Endothelial cell of umbilical vein (primary cell): ENCODE results near the gene NDST3. TPM values are rescaled to one million over a fixed set of nuclear protein-coding genes. Genes with fewer than 3 reads are reported as not detected.

Experiments
- BruUV-seq: library from RNA; stranded (reverse); fragments of 400-500 nt; replicated peaks from 2 replicates; lab custom pipeline; 2021; lab: Mats Ljungman, UMichigan
- CTCF ChIA-PET: fragments of 300-600, 350-600 bp; sonication (Branson Sonifier 250); formaldehyde crosslinking; loops from one replicate; lab custom pipeline; 2021; ENCODE audit warnings: antibody characterized with exemption, inconsistent platforms; lab: Charles Lee
- POLR2A ChIA-PET: fragments of 300-600, 350-600 bp; sonication (Branson Sonifier 250); formaldehyde crosslinking; loops from one replicate; lab custom pipeline; 2021; ENCODE audit warnings: antibody characterized with exemption, inconsistent platforms; lab: Charles Lee
- DNase-seq: peaks from one replicate; pipeline ENCODE4 v3.0.0-alpha.2; 2011; ENCODE audit warnings: low read depth, low spot score
- FAIRE-seq: peaks from 2 replicates; lab custom pipeline; 2011; peaks lifted over from hg19 to GRCh38; lab: Jason Lieb, UNC
- H2AFZ ChIP-seq: 2 replicates; pipeline ENCODE4 v1.6.0; 2012; ENCODE audit warnings: low read depth, low read length, control low read depth, inconsistent platforms
- H3K27ac ChIP-seq: 2 replicates; pipeline ENCODE4 v1.5.1; 2011; ENCODE audit warnings: low read depth, mild to moderate bottlenecking, control low read depth, low read length, moderate library complexity; ENCODE audit not compliant: insufficient read depth
- H3K27me3 ChIP-seq, 2 experiments: 2 replicates each; pipeline versions ENCODE4 v1.6.0 to v1.6.1; 2011; ENCODE audit warnings: low read length in 2 of 2, mixed read lengths in 1 of 2; ENCODE audit not compliant: control insufficient read depth in 2 of 2, insufficient read depth in 2 of 2
- H3K36me3 ChIP-seq, 2 experiments: 2 replicates in 1 of 2; 3 replicates in 1 of 2; pipeline ENCODE4 v1.5.1; 2011; ENCODE audit warnings: low read length in 2 of 2, mild to moderate bottlenecking in 1 of 2, moderate library complexity in 1 of 2; ENCODE audit not compliant: control insufficient read depth in 2 of 2, insufficient read depth in 2 of 2; ENCODE audit errors: extremely low read depth in 1 of 2
- H3K4me1 ChIP-seq: 3 replicates; pipeline ENCODE4 v1.5.1; 2011; ENCODE audit warnings: mild to moderate bottlenecking, low read length; ENCODE audit not compliant: control insufficient read depth, insufficient read depth; ENCODE audit errors: extremely low read depth
- H3K4me2 ChIP-seq: 2 replicates; pipeline ENCODE4 v1.6.1; 2011; ENCODE audit warnings: low read length, control low read depth, mixed read lengths; ENCODE audit not compliant: insufficient read depth
- H3K4me3 ChIP-seq, 3 experiments: fragments of 200-600 bp in 1 of 3; sonication (generic), shearing (Covaris generic) in 1 of 3; replicated peaks in 1 of 3; 2 replicates each; pipeline ENCODE4 v1.5.1; 2011 to 2016; ENCODE audit warnings: control low read depth in 3 of 3, low read length in 3 of 3, mild to moderate bottlenecking in 2 of 3, inconsistent platforms in 1 of 3, low read depth in 1 of 3, moderate library complexity in 1 of 3; ENCODE audit not compliant: insufficient read depth in 1 of 3
- H3K79me2 ChIP-seq: 2 replicates; pipeline ENCODE4 v1.6.0; 2012; ENCODE audit warnings: low read length, inconsistent platforms; ENCODE audit not compliant: control insufficient read depth, insufficient read depth
- H3K9ac ChIP-seq: replicated peaks from 2 replicates; pipeline ENCODE3; 2011; ENCODE audit warnings: low read length, control low read depth; ENCODE audit not compliant: insufficient read depth; ENCODE audit errors: extremely low read depth
- H3K9me1 ChIP-seq: replicated peaks from 3 replicates; pipeline ENCODE4 v1.6.0; 2011; ENCODE audit warnings: mild to moderate bottlenecking, low read length; ENCODE audit not compliant: control insufficient read depth, insufficient read depth; ENCODE audit errors: extremely low read depth
- H3K9me3 ChIP-seq: replicated peaks from 2 replicates; pipeline ENCODE4 v1.5.1; 2012; ENCODE audit warnings: low read length, inconsistent platforms; ENCODE audit not compliant: control insufficient read depth, insufficient read depth
- H4K20me1 ChIP-seq: replicated peaks from 2 replicates; pipeline ENCODE3; 2011; ENCODE audit warnings: mild to moderate bottlenecking, low read length; ENCODE audit not compliant: control insufficient read depth, insufficient read depth; ENCODE audit errors: extremely low read depth
- EZH2 ChIP-seq: IDR thresholded peaks from 2 replicates; pipeline ENCODE4 v1.6.1; 2012; ENCODE audit warnings: borderline replicate concordance, low read depth, mild to moderate bottlenecking, moderate library complexity, low read length, inconsistent platforms; ENCODE audit not compliant: severe bottlenecking
- FOS ChIP-seq: IDR thresholded peaks from 2 replicates; pipeline ENCODE4 v1.6.1; 2011; ENCODE audit warnings: mild to moderate bottlenecking, low read length, moderate library complexity, borderline replicate concordance; ENCODE audit not compliant: insufficient read depth
- GATA2 ChIP-seq: IDR thresholded peaks from 2 replicates; pipeline ENCODE4 v1.7.0; 2011; ENCODE audit warnings: low read depth, mild to moderate bottlenecking, moderate library complexity, mixed read lengths, low read length; ENCODE audit not compliant: insufficient read length, insufficient read depth
- JUN ChIP-seq: IDR thresholded peaks from 2 replicates; pipeline ENCODE4 v1.6.1; 2011; ENCODE audit warnings: borderline replicate concordance, low read depth; ENCODE audit not compliant: insufficient read length, insufficient read depth
- MYC ChIP-seq: IDR thresholded peaks from one replicate; pipeline ENCODE4 v1.6.1; 2011; ENCODE audit warnings: mild to moderate bottlenecking, low read depth, low read length
- POLR2A ChIP-seq: IDR thresholded peaks from 2 replicates; pipeline ENCODE4 v1.6.1; 2012; ENCODE audit warnings: low read depth, mild to moderate bottlenecking, control low read depth, low read length
- POLR2AphosphoS5 ChIP-seq: IDR thresholded peaks from 2 replicates; pipeline ENCODE4 v1.6.1; 2012; ENCODE audit warnings: low read depth, mild to moderate bottlenecking, control low read depth, low read length, moderate library complexity; ENCODE audit not compliant: insufficient read depth
- dilution Hi-C: fragments of 300-500 bp; cut with MboI; formaldehyde crosslinking; loops from one replicate; pipeline ENCODE4 v1.15.0; 2019; ENCODE audit warnings: low sequenced_read_pairs; ENCODE audit not compliant: extremely low pct_ligation_motif_present
- intact Hi-C: fragments of 100-400 bp; cut with micrococcal nuclease; formaldehyde crosslinking; loops from one replicate; pipeline ENCODE4 v1.10.0; 2022
- polyA plus RNA-seq, 4 experiments: library from polyadenylated mRNA; depleted of rRNA in 3 of 4; stranded (reverse) in 3 of 4; unstranded in 1 of 4; fragments of >200 nt; gene quantifications; 2 replicates each; pipeline versions ENCODE4 v1.2.1 to v1.2.3, GENCODE V29; 2011 to 2012; ENCODE audit warnings: missing spikeins in 1 of 4
- total RNA-seq: library from RNA; stranded (reverse); gene quantifications from 2 replicates; pipeline ENCODE4 v1.2.3, GENCODE V29; 2021
- TF ChIP-seq, protein P1 (sequence below): IDR thresholded peaks from 2 replicates; pipeline ENCODE4 v1.6.1; 2011; ENCODE audit not compliant: insufficient read depth, insufficient read length
- TF ChIP-seq, protein P2 (sequence below), 2 donors: IDR thresholded peaks; 1 replicate in 1 of 2; 2 replicates in 1 of 2; pipeline ENCODE4 v1.5.1; 2011; ENCODE audit warnings: low read length in 2 of 2, mild to moderate bottlenecking in 2 of 2, moderate library complexity in 2 of 2, control low read depth in 1 of 2, inconsistent platforms in 1 of 2, low read depth in 1 of 2; ENCODE audit not compliant: insufficient read depth in 1 of 2; ENCODE audit errors: extremely low read depth in 1 of 2

NDST3 gene
- total and polyA plus RNA-seq, 2 donors (not counting 3 experiments of a cell fraction or from before 2014, with no cell fraction given) = 0.04 TPM; not detected in 1

DNA sequence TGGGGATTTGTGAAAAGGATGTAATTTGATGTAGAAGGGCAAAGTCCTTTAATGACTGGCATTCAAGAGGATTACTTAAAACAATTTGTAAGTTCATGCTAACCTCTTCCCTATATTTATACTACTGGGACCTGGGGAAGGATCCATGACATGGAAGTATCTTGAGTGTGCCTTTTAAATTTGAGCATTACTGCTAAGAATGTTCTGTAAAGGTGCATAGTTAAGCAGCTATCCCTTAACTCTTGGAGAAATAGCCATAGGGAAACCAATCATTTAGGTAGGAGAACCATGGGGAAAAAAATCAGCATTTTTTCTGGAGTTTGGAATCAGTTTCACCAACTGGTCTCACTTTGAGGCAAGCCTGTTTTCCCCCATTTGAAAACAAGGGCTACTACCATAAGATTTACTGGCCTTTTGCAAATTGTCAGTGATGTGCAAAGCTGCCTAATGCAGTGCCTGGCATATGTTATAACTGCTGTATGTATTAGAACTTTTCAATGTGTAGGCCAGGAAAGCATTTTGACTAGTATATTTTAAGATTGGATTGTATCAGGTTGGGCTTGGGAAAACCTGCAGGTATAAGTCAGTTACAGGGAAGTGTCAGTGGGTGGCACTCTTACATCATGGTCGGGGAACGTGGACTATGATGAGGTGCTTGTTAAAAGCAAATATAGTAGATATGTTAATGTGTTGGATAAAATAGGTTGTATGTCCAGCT, 246.4 kb downstream of the NDST3 start:
- intact Hi-C loops = loop anchor here (1.0 kb wide), 2 partner anchors 73 to 311 kb away; partner anchors contain the start of gene PRSS12
- H3K36me3 ChIP-seq = peaks cover 3 to 4% of the 10 kb centered on the region in 2 experiments
- BruUV-seq = no TSS peak
- no peaks in the 10 kb centered on the region for H3K9me3 ChIP-seq
- H3K4me2 ChIP-seq = peak overlapping the region; percentile 95
- H3K27ac ChIP-seq = no peak overlapping the region
- peak; percentile 72 for DNase-seq
- no peak for FAIRE-seq
- no peaks in the 10 kb centered on the region for H3K9me1 ChIP-seq
- ChIA-PET POLR2A (no interaction called here), CTCF (interaction anchor here (1.0 to 1.9 kb wide), 2 partner anchors 73 to 458 kb away, joined by 3 to 8 read pairs; partner anchors contain the start of gene PRSS12)
- H3K27me3 ChIP-seq = no peaks in the 10 kb centered on the region
- H3K9ac ChIP-seq = peak overlapping the region; percentile 88
- TF ChIP-seq MYC = no peak
- peak; percentile 66 for TF ChIP-seq POLR2A
- TF ChIP-seq JUN = no peak
- no peak for TF ChIP-seq EZH2
- TF ChIP-seq, protein P1, sequence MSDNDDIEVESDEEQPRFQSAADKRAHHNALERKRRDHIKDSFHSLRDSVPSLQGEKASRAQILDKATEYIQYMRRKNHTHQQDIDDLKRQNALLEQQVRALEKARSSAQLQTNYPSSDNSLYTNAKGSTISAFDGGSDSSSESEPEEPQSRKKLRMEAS = no peak
- TF ChIP-seq POLR2AphosphoS5 = peak; percentile 79
- TF ChIP-seq FOS = no peak
- TF ChIP-seq, protein P2, sequence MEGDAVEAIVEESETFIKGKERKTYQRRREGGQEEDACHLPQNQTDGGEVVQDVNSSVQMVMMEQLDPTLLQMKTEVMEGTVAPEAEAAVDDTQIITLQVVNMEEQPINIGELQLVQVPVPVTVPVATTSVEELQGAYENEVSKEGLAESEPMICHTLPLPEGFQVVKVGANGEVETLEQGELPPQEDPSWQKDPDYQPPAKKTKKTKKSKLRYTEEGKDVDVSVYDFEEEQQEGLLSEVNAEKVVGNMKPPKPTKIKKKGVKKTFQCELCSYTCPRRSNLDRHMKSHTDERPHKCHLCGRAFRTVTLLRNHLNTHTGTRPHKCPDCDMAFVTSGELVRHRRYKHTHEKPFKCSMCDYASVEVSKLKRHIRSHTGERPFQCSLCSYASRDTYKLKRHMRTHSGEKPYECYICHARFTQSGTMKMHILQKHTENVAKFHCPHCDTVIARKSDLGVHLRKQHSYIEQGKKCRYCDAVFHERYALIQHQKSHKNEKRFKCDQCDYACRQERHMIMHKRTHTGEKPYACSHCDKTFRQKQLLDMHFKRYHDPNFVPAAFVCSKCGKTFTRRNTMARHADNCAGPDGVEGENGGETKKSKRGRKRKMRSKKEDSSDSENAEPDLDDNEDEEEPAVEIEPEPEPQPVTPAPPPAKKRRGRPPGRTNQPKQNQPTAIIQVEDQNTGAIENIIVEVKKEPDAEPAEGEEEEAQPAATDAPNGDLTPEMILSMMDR (IDR thresholded peaks at IDR 0.05; ENCODE audit: extremely low read depth in 1 of 2, insufficient read depth in 1 of 2, low read depth in 1 of 2, low read length in 2 of 2) = peak; percentile 34 to 43
- no peak for TF ChIP-seq GATA2
- peak overlapping the region in 2 of 3 experiments; percentile 98 to 99 for H3K4me3 ChIP-seq
- no peaks in the 10 kb centered on the region for H4K20me1 ChIP-seq
- peaks cover 14% of the 10 kb centered on the region for H3K79me2 ChIP-seq
- peaks cover 13% of the 10 kb centered on the region for H3K4me1 ChIP-seq
- no peak overlapping the region for H2AFZ ChIP-seq
- dilution Hi-C loops = no loop called here
